OCI-LY7 (cell line): Measurements from ENCODE around the gene SORBS2. TPM values are rescaled to one million over a fixed set of nuclear protein-coding genes. Genes with fewer than 3 reads are reported as not detected.

ENCODE experiments used
- BruUV-seq: library from RNA; stranded (reverse); fragments of 400-500 nt; replicated peaks from 2 replicates; lab custom pipeline; 2021; lab: Mats Ljungman, UMichigan
- CTCF ChIA-PET: fragments of 300-600 bp; sonication (Branson Sonifier 250); formaldehyde crosslinking; loops from one replicate; lab custom pipeline; 2022; ENCODE audit warnings: antibody characterized with exemption; ENCODE audit not compliant: unreplicated experiment; lab: Charles Lee
- POLR2A ChIA-PET: fragments of 300-600 bp; sonication (Branson Sonifier 250); formaldehyde crosslinking; loops from one replicate; lab custom pipeline; 2022; ENCODE audit warnings: antibody characterized with exemption; lab: Charles Lee
- DNase-seq: peaks from one replicate; pipeline ENCODE4 v3.0.0-alpha.2; 2015; ENCODE audit warnings: low spot score
- H2AFZ ChIP-seq: fragments of 200-600 bp; sonication (generic), shearing (Covaris generic); 2 replicates; pipeline ENCODE4 v1.6.1; 2014; ENCODE audit warnings: mild to moderate bottlenecking, antibody characterized with exemption, low read length, moderate library complexity
- H3K27ac ChIP-seq: fragments of 200-600 bp; sonication (generic); 2 replicates; pipeline ENCODE4 v1.5.1; 2014; ENCODE audit warnings: mixed run types, low read depth, mild to moderate bottlenecking, moderate library complexity, low read length, inconsistent platforms; ENCODE audit not compliant: poor library complexity, severe bottlenecking
- H3K36me3 ChIP-seq: fragments of 200-600 bp; sonication (generic); 2 replicates; pipeline ENCODE4 v1.6.1; 2014; ENCODE audit warnings: mild to moderate bottlenecking, antibody characterized with exemption, low read length, moderate library complexity, mixed read lengths; ENCODE audit not compliant: insufficient read depth
- H3K4me1 ChIP-seq: fragments of 200-600 bp; sonication (generic); 2 replicates; pipeline ENCODE4 v1.5.1; 2014; ENCODE audit warnings: mild to moderate bottlenecking, low read length; ENCODE audit not compliant: insufficient read depth, poor library complexity, severe bottlenecking
- H3K4me2 ChIP-seq: fragments of 200-600 bp; sonication (generic); 2 replicates; pipeline ENCODE4 v1.6.1; 2014; ENCODE audit warnings: mild to moderate bottlenecking, low read length
- H3K4me3 ChIP-seq: fragments of 200-600 bp; sonication (generic); 2 replicates; pipeline ENCODE4 v1.5.1; 2014; ENCODE audit warnings: mild to moderate bottlenecking, low read depth, low read length; ENCODE audit not compliant: poor library complexity, severe bottlenecking
- H3K79me2 ChIP-seq: fragments of 200-600 bp; sonication (generic); 2 replicates; pipeline ENCODE4 v1.6.1; 2016; ENCODE audit warnings: low read depth, mild to moderate bottlenecking, low read length, moderate library complexity, mixed read lengths; ENCODE audit not compliant: insufficient read depth
- H3K9me2 ChIP-seq: fragments of 200-600 bp; sonication (generic); 2 replicates; pipeline ENCODE4 v1.6.1; 2016; ENCODE audit warnings: mild to moderate bottlenecking, low read length, mixed read lengths; ENCODE audit not compliant: insufficient read depth
- H3K9me3 ChIP-seq: fragments of 200-600 bp; sonication (generic); 2 replicates; pipeline ENCODE4 v1.6.1; 2014; ENCODE audit warnings: mild to moderate bottlenecking, mixed run types, low read length, mixed read lengths
- H4K20me1 ChIP-seq: fragments of 200-600 bp; sonication (generic); 2 replicates; pipeline ENCODE4 v1.6.1; 2014; ENCODE audit warnings: mild to moderate bottlenecking, antibody characterized with exemption, low read length, moderate library complexity, mixed read lengths; ENCODE audit not compliant: insufficient read depth
- EZH2phosphoT487 ChIP-seq: fragments of 200-600 bp; sonication (generic); IDR thresholded peaks from 2 replicates; pipeline ENCODE4 v1.6.1; 2018; ENCODE audit warnings: low read depth, borderline replicate concordance, mild to moderate bottlenecking, mixed run types, antibody characterized with exemption, low read length, moderate library complexity, mixed read lengths
- intact Hi-C: fragments of 100-400 bp; cut with micrococcal nuclease; formaldehyde crosslinking; loops from one replicate; pipeline ENCODE4 v1.10.0; 2022; ENCODE audit not compliant: unreplicated experiment
- total RNA-seq, 2 experiments: library from RNA; depleted of rRNA in 1 of 2; stranded (reverse); fragments of >200 nt in 1 of 2; shearing (Covaris generic) in 1 of 2; gene quantifications; 2 replicates each; pipeline ENCODE4 v1.2.3, GENCODE V29; 2014 to 2022
- TF ChIP-seq, protein P1 (sequence below): fragments of 200-600 bp; sonication (generic); conservative IDR thresholded peaks from 2 replicates; pipeline ENCODE4 v1.5.1; 2014; ENCODE audit warnings: mild to moderate bottlenecking, antibody characterized with exemption, low read length, moderate library complexity, mixed read lengths

Gene SORBS2
- total RNA-seq, 2 experiments from 2014 or later: 33.2 to 43.5 TPM

DNA sequence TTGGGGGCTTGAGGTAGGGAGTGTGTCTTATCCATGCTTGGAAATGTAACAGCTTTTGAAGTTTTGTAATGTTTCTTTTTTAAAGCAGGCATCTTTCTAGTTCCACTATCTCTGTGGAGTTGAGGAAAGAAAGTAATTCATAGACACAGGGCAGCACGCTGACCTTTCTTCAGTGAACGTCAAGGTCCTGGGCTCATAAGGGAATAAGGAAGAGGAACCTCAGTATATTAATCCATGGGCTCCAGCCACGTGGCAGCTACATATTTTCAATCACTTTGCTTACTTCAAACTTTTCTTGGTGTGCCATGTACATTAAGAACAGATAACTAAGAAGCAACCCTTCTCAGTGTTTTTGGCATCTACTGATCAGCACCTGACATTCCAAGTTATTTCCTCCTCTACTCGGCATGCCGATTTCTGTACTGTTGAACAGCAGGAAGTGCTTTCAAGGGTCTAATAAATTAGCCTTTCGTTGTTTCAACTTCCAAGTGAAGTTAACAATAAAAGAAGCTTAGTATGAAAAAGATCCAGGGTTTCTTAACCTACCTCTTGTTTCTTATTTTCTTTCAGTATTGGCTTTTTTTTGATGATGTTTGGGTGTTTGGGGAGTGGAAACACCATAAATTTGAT lies 88.2 kb downstream of the SORBS2 start:
- ChIA-PET POLR2A (interaction anchor here (0.7 kb wide), 1 partner anchor 9 kb away, joined by 3 read pairs; no protein-coding TSS in a partner anchor), CTCF (no interaction called here)
- H2AFZ ChIP-seq: no peak overlapping the region
- H4K20me1 ChIP-seq: no peaks in the 10 kb centered on the region
- no peaks in the 10 kb centered on the region for H3K36me3 ChIP-seq
- no TSS peak for BruUV-seq
- no peaks in the 10 kb centered on the region for H3K9me3 ChIP-seq
- H3K4me1 ChIP-seq: peaks cover 4% of the 10 kb centered on the region
- DNase-seq: no peak
- TF ChIP-seq, protein P1, sequence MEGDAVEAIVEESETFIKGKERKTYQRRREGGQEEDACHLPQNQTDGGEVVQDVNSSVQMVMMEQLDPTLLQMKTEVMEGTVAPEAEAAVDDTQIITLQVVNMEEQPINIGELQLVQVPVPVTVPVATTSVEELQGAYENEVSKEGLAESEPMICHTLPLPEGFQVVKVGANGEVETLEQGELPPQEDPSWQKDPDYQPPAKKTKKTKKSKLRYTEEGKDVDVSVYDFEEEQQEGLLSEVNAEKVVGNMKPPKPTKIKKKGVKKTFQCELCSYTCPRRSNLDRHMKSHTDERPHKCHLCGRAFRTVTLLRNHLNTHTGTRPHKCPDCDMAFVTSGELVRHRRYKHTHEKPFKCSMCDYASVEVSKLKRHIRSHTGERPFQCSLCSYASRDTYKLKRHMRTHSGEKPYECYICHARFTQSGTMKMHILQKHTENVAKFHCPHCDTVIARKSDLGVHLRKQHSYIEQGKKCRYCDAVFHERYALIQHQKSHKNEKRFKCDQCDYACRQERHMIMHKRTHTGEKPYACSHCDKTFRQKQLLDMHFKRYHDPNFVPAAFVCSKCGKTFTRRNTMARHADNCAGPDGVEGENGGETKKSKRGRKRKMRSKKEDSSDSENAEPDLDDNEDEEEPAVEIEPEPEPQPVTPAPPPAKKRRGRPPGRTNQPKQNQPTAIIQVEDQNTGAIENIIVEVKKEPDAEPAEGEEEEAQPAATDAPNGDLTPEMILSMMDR: no peak
- no peak for TF ChIP-seq EZH2phosphoT487
- H3K4me2 ChIP-seq: no peak overlapping the region
- no peaks in the 10 kb centered on the region for H3K9me2 ChIP-seq
- intact Hi-C loops: no loop called here
- H3K79me2 ChIP-seq: no peaks in the 10 kb centered on the region
- H3K4me3 ChIP-seq: no peak overlapping the region
- no peak overlapping the region for H3K27ac ChIP-seq

GRCh38 chr4:185722029-185722316 lies 90.0 kb downstream of the SORBS2 start:
- Histone ChIP-seq H3K9me2 (no peaks in the 10 kb centered on the region), H3K36me3 (no peaks in the 10 kb centered on the region), H2AFZ (no peak overlapping the region), H3K27ac (no peak overlapping the region), H3K79me2 (no peaks in the 10 kb centered on the region), H4K20me1 (no peaks in the 10 kb centered on the region), H3K9me3 (no peaks in the 10 kb centered on the region), H3K4me3 (no peak overlapping the region), H3K4me2 (no peak overlapping the region), H3K4me1 (no peaks in the 10 kb centered on the region)
- ChIA-PET POLR2A (interaction anchor here (0.6 to 1.3 kb wide), 4 partner anchors 9 to 13 kb away, joined by 3 to 9 read pairs (median 4); no protein-coding TSS in a partner anchor), CTCF (no interaction called here)
- TF ChIP-seq, protein P1: no peak
- TF ChIP-seq EZH2phosphoT487: no peak
- no peak for DNase-seq
- no TSS peak for BruUV-seq
- intact Hi-C loops: no loop called here
